Testis (tissue), 5 donors: ENCODE data around the gene CEP19. TPM values are rescaled to one million over a fixed set of nuclear protein-coding genes. Genes with fewer than 3 reads are reported as not detected.

ENCODE experiments used
- DNase-seq: peaks from one replicate; pipeline ENCODE4 v3.0.0-alpha.2; 2019
- H3K27ac ChIP-seq, 2 donors: fragments of 200-600 bp; sonication (generic); one replicate each; pipeline ENCODE4 v1.5.1; 2019
- H3K27me3 ChIP-seq: fragments of 200-600 bp; sonication (generic); one replicate; pipeline ENCODE4 v1.5.1; 2019
- H3K36me3 ChIP-seq: fragments of 200-600 bp; sonication (generic); one replicate; pipeline ENCODE4 v1.5.1; 2017; ENCODE audit warnings: low read depth; ENCODE audit errors: missing control alignments
- H3K4me1 ChIP-seq: fragments of 200-600 bp; sonication (generic); one replicate; pipeline ENCODE4 v1.5.1; 2019
- H3K4me3 ChIP-seq, 2 donors: fragments of 200-600 bp; sonication (generic); one replicate each; pipeline ENCODE4 v1.5.1; 2017 to 2019
- H3K9me3 ChIP-seq: fragments of 200-600 bp; sonication (generic); one replicate; pipeline ENCODE4 v1.5.1; 2017
- POLR2A ChIP-seq: fragments of 450-650 bp; IDR thresholded peaks from one replicate; pipeline ENCODE4 v1.6.1; 2017; ENCODE audit warnings: antibody characterized with exemption, mild to moderate bottlenecking, moderate library complexity
- WGBS, 2 donors: methylation state at CpG; one replicate each; pipeline ENCODE4 v1.1.5; 2018; 5-methylcytosine and 5-hydroxymethylcytosine counted together
- intact Hi-C: fragments of 100-400 bp; cut with DNase I; formaldehyde crosslinking; loops from one replicate; pipeline ENCODE4 v1.15.1; 2023; ENCODE audit warnings: low total_unique reads
- long read RNA-seq, 2 donors: transcript quantifications; one replicate each; lab custom pipeline, GENCODE V29; 2026
- polyA plus RNA-seq: library from polyadenylated mRNA; stranded (reverse); fragments of 350-450 nt; fragmentation: Illumina TruSeq; extraction: RNeasy Lipid Tissue Mini Kit (QIAGEN cat#74804); gene quantifications from one replicate; pipeline ENCODE4 v1.2.3, GENCODE V29; 2014; ENCODE audit warnings: low read depth, low replicate concordance; ENCODE audit not compliant: insufficient read depth
- total RNA-seq, 2 donors: library from RNA; depleted of rRNA; stranded (reverse); fragments of >200 nt; gene quantifications; one replicate each; pipeline ENCODE4 v1.2.3, GENCODE V29; 2016
- TF ChIP-seq, protein P1 (sequence below), 3 experiments: fragments of 450-650 bp in 2 of 3; fragments of 200-600 bp in 1 of 3; sonication (generic) in 1 of 3; IDR thresholded peaks; one replicate each; pipeline ENCODE4 v1.5.1; 2016 to 2019; ENCODE audit warnings: antibody characterized with exemption in 3 of 3, mild to moderate bottlenecking in 2 of 3, moderate library complexity in 1 of 3

CEP19 gene, protein sequence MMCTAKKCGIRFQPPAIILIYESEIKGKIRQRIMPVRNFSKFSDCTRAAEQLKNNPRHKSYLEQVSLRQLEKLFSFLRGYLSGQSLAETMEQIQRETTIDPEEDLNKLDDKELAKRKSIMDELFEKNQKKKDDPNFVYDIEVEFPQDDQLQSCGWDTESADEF
- total RNA-seq (10 to 100 TPM in 1 of 2 donors, 1 to 10 TPM in 1; 7.4 to 11.1 TPM), polyA plus RNA-seq (17.1 TPM)
- long read RNA-seq, donor 1, partial matches to known transcripts: 0 of 2 reads
- long read RNA-seq, donor 1, other reads (novel, unspliced or antisense): 0 of 2 reads
- long read RNA-seq, donor 2, partial matches to known transcripts: 0 of 1 reads
- long read RNA-seq, donor 2, other reads (novel, unspliced or antisense): 0 of 1 reads

- Histone ChIP-seq H3K9me3 (no peaks in the 10 kb centered on the region), H3K27me3 (no peaks in the 10 kb centered on the region), H3K27ac (peak within 1 kb of the TSS; percentile 92 to 97), H3K36me3 (no peaks in the 10 kb centered on the region), H3K4me1 (peaks cover 8% of the 10 kb centered on the region), H3K4me3 (peak within 1 kb of the TSS; percentile 74 to 85)
- 0% methylated on average over 12 to 36 of the region's 68 CpGs for WGBS, 2 donors
- DNase-seq: peak; percentile 90
- intact Hi-C loops: no loop called here
- TF ChIP-seq, protein P1, sequence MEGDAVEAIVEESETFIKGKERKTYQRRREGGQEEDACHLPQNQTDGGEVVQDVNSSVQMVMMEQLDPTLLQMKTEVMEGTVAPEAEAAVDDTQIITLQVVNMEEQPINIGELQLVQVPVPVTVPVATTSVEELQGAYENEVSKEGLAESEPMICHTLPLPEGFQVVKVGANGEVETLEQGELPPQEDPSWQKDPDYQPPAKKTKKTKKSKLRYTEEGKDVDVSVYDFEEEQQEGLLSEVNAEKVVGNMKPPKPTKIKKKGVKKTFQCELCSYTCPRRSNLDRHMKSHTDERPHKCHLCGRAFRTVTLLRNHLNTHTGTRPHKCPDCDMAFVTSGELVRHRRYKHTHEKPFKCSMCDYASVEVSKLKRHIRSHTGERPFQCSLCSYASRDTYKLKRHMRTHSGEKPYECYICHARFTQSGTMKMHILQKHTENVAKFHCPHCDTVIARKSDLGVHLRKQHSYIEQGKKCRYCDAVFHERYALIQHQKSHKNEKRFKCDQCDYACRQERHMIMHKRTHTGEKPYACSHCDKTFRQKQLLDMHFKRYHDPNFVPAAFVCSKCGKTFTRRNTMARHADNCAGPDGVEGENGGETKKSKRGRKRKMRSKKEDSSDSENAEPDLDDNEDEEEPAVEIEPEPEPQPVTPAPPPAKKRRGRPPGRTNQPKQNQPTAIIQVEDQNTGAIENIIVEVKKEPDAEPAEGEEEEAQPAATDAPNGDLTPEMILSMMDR (IDR thresholded peaks at IDR 0.05): peak in 1 of 3 experiments; percentile 16
- TF ChIP-seq POLR2A: no peak
Observed at GRCh38 chr3:196711838-196712513, at the start of gene CEP19, which contains the start of gene PIGX. Gene CEP19, minus strand, starts transcription at chr3:196712250. Its CDS starts 3,593 bp downstream, at chr3:196708657. Gene PIGX, plus strand, starts transcription at chr3:196712377.

GRCh38 chr3:196757876-196758739 lies 46.1 kb upstream of the CEP19 start:
- Histone ChIP-seq H3K9me3 (no peaks in the 10 kb centered on the region), H3K27me3 (no peaks in the 10 kb centered on the region), H3K36me3 (no peaks in the 10 kb centered on the region), H3K4me1 (no peaks in the 10 kb centered on the region), H3K27ac (no peak overlapping the region), H3K4me3 (no peak overlapping the region)
- no peak for DNase-seq
- intact Hi-C loops: no loop called here
- TF ChIP-seq, protein P1 (IDR thresholded peaks at IDR 0.05): no peak
- no peak for TF ChIP-seq POLR2A
- 88 to 96% methylated on average over 9 of the region's 9 CpGs for WGBS, 2 donors

DNA sequence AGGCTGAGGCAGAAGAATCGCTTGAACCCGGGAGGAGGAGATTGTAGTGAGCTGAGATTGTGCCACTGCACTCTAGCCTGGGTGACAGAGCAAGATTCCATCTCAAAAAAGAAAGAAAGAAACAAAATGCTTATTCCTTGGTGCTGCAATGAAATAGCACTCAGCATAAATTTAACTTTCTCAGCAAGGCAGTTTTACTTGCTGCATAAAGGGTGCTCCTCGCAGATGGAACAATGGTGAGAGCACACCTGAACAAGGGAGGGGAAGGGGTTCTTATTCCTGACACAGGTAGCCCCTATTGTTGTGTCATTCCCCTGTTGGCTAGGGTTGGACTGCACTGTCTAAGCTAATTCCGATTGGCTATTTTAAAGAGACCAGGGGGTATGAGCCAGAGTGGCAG lies 44.7 kb upstream of the CEP19 start:
- Histone ChIP-seq H3K4me1 (no peaks in the 10 kb centered on the region), H3K27ac (no peak overlapping the region), H3K27me3 (no peaks in the 10 kb centered on the region), H3K4me3 (no peak overlapping the region), H3K9me3 (no peaks in the 10 kb centered on the region), H3K36me3 (no peaks in the 10 kb centered on the region)
- intact Hi-C loops: no loop called here
- 81 to 93% methylated on average over 4 of the region's 4 CpGs for WGBS, 2 donors
- no peak for TF ChIP-seq POLR2A
- TF ChIP-seq, protein P1 (IDR thresholded peaks at IDR 0.05): no peak
- DNase-seq: no peak

DNA sequence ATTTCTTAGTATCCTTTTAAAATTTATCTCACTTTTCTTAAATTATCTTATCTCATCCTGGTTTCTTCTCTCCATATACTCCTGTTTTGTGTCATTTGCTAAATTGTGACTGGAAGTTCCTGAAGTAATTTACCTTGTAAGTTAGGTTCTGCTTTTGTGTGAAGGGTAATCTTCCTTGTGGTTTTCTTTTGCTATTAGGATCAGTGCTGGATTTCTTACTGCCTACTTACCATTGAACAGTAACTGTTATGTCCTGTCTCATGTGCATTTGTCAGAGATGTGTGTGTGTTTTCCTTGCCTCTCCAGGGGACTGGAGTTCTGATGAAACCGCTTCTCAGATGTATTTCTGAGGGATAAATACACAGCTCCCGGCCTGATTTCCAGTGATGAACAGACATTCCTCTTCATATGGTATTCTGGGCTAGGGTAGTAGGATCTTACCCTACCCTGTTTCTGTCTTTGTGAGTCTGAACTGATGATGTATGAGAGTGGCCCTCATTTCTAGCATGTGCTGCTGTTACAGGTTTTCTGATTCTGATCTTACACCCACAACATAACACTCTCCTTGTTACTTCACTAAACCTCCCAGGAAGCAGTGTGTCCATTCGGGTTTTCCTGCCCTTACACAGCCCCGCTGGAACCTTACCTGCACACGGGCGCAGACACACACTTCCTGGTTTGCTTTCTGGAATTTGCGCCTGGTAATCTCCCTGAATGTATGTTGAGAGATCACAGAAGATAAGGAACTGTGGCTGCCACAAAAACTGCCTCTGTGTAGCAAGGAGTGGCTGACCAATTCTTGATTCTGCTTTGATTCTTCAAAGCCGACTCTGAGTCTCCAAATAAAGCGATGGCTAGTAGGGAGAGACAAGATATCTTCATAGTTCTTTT lies 42.3 kb upstream of the CEP19 start:
- WGBS, 2 donors: 82 to 89% methylated on average over 9 of the region's 9 CpGs
- TF ChIP-seq, protein P1 (IDR thresholded peaks at IDR 0.05): no peak
- TF ChIP-seq POLR2A: no peak
- no peaks in the 10 kb centered on the region for H3K36me3 ChIP-seq
- no peak overlapping the region for H3K27ac ChIP-seq
- no peak overlapping the region for H3K4me3 ChIP-seq
- no peaks in the 10 kb centered on the region for H3K27me3 ChIP-seq
- H3K4me1 ChIP-seq: no peaks in the 10 kb centered on the region
- H3K9me3 ChIP-seq: no peaks in the 10 kb centered on the region
- intact Hi-C loops: no loop called here
- no peak for DNase-seq
